Measurements from ENCODE around the gene WDR33.
"Not testable (repeated sequence)": the region's sequence is repeated elsewhere in the genome, so short reads cannot be mapped to it uniquely, and the experiment has no call there.

The WDR33 gene

GRCh38 chr2:127834951-127835350, 24.0 kb upstream of the WDR33 start:
- no peak overlapping the region for H3K4me3 ChIP-seq (replicated peaks; ENCODE audit: low read depth, low read length)
- TF ChIP-seq CTCF (IDR thresholded peaks at IDR 0.05; ENCODE audit: insufficient read depth, low read length, poor library complexity, severe bottlenecking), result no peak
- no peaks in the 10 kb centered on the region for H3K36me3 ChIP-seq (ENCODE audit: control insufficient read depth, insufficient read depth, low read length)
- H3K27me3 ChIP-seq (replicated peaks; ENCODE audit: control insufficient read depth, insufficient read depth, low read length), result no peaks in the 10 kb centered on the region
- DNase-seq (ENCODE audit: extremely low read depth, insufficient read length), result no peak

GRCh38 chr2:127829845-127830246, 18.9 kb upstream of the WDR33 start:
- Histone ChIP-seq H3K36me3 (ENCODE audit: control insufficient read depth, insufficient read depth, low read length) (no peaks in the 10 kb centered on the region), H3K4me3 (replicated peaks; ENCODE audit: low read depth, low read length) (no peak overlapping the region; the same call in 1 of the 2 replicates), H3K27me3 (replicated peaks; ENCODE audit: control insufficient read depth, insufficient read depth, low read length) (no peaks in the 10 kb centered on the region)
- DNase-seq (ENCODE audit: extremely low read depth, insufficient read length), result peak; percentile 72
- no peak for TF ChIP-seq CTCF (IDR thresholded peaks at IDR 0.05; ENCODE audit: insufficient read depth, low read length, poor library complexity, severe bottlenecking)

GRCh38 chr2:127826708-127827107, 15.7 kb upstream of the WDR33 start:
- not testable (repeated sequence) for H3K4me3 ChIP-seq (replicated peaks; ENCODE audit: low read depth, low read length); H3K27me3 ChIP-seq (replicated peaks; ENCODE audit: control insufficient read depth, insufficient read depth, low read length); DNase-seq (ENCODE audit: extremely low read depth, insufficient read length); H3K36me3 ChIP-seq (ENCODE audit: control insufficient read depth, insufficient read depth, low read length)

- Histone ChIP-seq H3K36me3 (ENCODE audit: control insufficient read depth, insufficient read depth, low read length) (no peaks in the 10 kb centered on the region), H3K4me3 (replicated peaks; ENCODE audit: low read depth, low read length) (no peak overlapping the region), H3K27me3 (replicated peaks; ENCODE audit: control insufficient read depth, insufficient read depth, low read length) (no peaks in the 10 kb centered on the region)
- TF ChIP-seq CTCF (IDR thresholded peaks at IDR 0.05; ENCODE audit: insufficient read depth, low read length, poor library complexity, severe bottlenecking), result no peak
- no peak for DNase-seq (ENCODE audit: extremely low read depth, insufficient read length)
Measured at GRCh38 chr2:127826047-127826446, 15.1 kb upstream of the WDR33 start.

GRCh38 chr2:127820080-127820668, 9.2 kb upstream of the WDR33 start:
- TF ChIP-seq CTCF (IDR thresholded peaks at IDR 0.05; ENCODE audit: insufficient read depth, low read length, poor library complexity, severe bottlenecking), result no peak
- H3K36me3 ChIP-seq (ENCODE audit: control insufficient read depth, insufficient read depth, low read length), result no peaks in the 10 kb centered on the region
- no peak for DNase-seq (ENCODE audit: extremely low read depth, insufficient read length)
- H3K27me3 ChIP-seq (replicated peaks; ENCODE audit: control insufficient read depth, insufficient read depth, low read length), result no peaks in the 10 kb centered on the region
- no peak overlapping the region for H3K4me3 ChIP-seq (replicated peaks; ENCODE audit: low read depth, low read length)

GRCh38 chr2:127818794-127819425, 7.9 kb upstream of the WDR33 start:
- Histone ChIP-seq H3K36me3 (ENCODE audit: control insufficient read depth, insufficient read depth, low read length) (no peaks in the 10 kb centered on the region), H3K4me3 (replicated peaks; ENCODE audit: low read depth, low read length) (no peak overlapping the region), H3K27me3 (replicated peaks; ENCODE audit: control insufficient read depth, insufficient read depth, low read length) (no peaks in the 10 kb centered on the region)
- no peak for TF ChIP-seq CTCF (IDR thresholded peaks at IDR 0.05; ENCODE audit: insufficient read depth, low read length, poor library complexity, severe bottlenecking)
- DNase-seq (ENCODE audit: extremely low read depth, insufficient read length), result no peak
